Trophoblast cell (in vitro differentiated cells and primary cell): ENCODE data around the gene NEK5.

ENCODE experiments used
- DNase-seq, 2 donors: peaks; one replicate each; pipeline ENCODE4 v3.0.0-alpha.2; 2016
- H2AFZ ChIP-seq: 2 replicates; pipeline ENCODE4 v1.6.1; 2013; ENCODE audit warnings: low read length, moderate library complexity, mild to moderate bottlenecking; ENCODE audit not compliant: insufficient read depth, poor library complexity
- H2AK5ac ChIP-seq: 2 replicates; pipeline ENCODE4 v1.6.1; 2013; ENCODE audit warnings: mild to moderate bottlenecking, low read length
- H2BK120ac ChIP-seq: 2 replicates; pipeline ENCODE4 v1.6.1; 2013; ENCODE audit warnings: low read length, mild to moderate bottlenecking, moderate library complexity; ENCODE audit not compliant: insufficient read depth, poor library complexity
- H2BK12ac ChIP-seq: 2 replicates; pipeline ENCODE4 v1.6.1; 2013; ENCODE audit warnings: mild to moderate bottlenecking, low read length, moderate library complexity
- H2BK5ac ChIP-seq: 2 replicates; pipeline ENCODE4 v1.6.1; 2013; ENCODE audit warnings: low read length, low read depth, moderate library complexity, mild to moderate bottlenecking; ENCODE audit not compliant: poor library complexity
- H3K14ac ChIP-seq: 2 replicates; pipeline ENCODE4 v1.6.1; 2013; ENCODE audit warnings: mild to moderate bottlenecking, low read length
- H3K18ac ChIP-seq: 2 replicates; pipeline ENCODE4 v1.6.1; 2013; ENCODE audit warnings: mild to moderate bottlenecking, low read length
- H3K23ac ChIP-seq: 2 replicates; pipeline ENCODE4 v1.6.1; 2013; ENCODE audit warnings: low read length
- H3K27ac ChIP-seq: 2 replicates; pipeline ENCODE4 v1.5.1; 2013; ENCODE audit warnings: low read depth, mild to moderate bottlenecking, inconsistent platforms, low read length, moderate library complexity
- H3K27me3 ChIP-seq: 2 replicates; pipeline ENCODE4 v1.6.1; 2013; ENCODE audit warnings: inconsistent platforms, mild to moderate bottlenecking, low read length, moderate library complexity; ENCODE audit not compliant: insufficient read depth
- H3K36me3 ChIP-seq, 2 experiments: 1 replicate in 1 of 2; 2 replicates in 1 of 2; pipeline ENCODE4 v1.6.1; 2013; ENCODE audit warnings: low read length in 2 of 2, mild to moderate bottlenecking in 2 of 2, moderate library complexity in 1 of 2; ENCODE audit not compliant: insufficient read depth in 2 of 2, control insufficient read depth in 1 of 2
- H3K4ac ChIP-seq: 2 replicates; pipeline ENCODE4 v1.6.1; 2013; ENCODE audit warnings: low read depth, mild to moderate bottlenecking, low read length, moderate library complexity
- H3K4me1 ChIP-seq, 2 experiments: 1 replicate in 1 of 2; 2 replicates in 1 of 2; pipeline ENCODE4 v1.6.1; 2013; ENCODE audit warnings: low read length in 2 of 2, mild to moderate bottlenecking in 2 of 2, moderate library complexity in 1 of 2; ENCODE audit not compliant: insufficient read depth in 2 of 2, control insufficient read depth in 1 of 2
- H3K4me2 ChIP-seq: 2 replicates; pipeline ENCODE4 v1.6.1; 2013; ENCODE audit warnings: inconsistent platforms, mild to moderate bottlenecking, low read length, moderate library complexity
- H3K4me3 ChIP-seq: 2 replicates; pipeline ENCODE4 v1.5.1; 2013; ENCODE audit warnings: mild to moderate bottlenecking, low read depth, low read length, inconsistent platforms
- H3K79me1 ChIP-seq: one replicate; pipeline ENCODE4 v1.6.1; 2013; ENCODE audit warnings: low read length
- H3K79me2 ChIP-seq: 2 replicates; pipeline ENCODE4 v1.6.1; 2013; ENCODE audit warnings: low read length, mild to moderate bottlenecking; ENCODE audit not compliant: control insufficient read depth, insufficient read depth, poor library complexity
- H3K9ac ChIP-seq: 2 replicates; pipeline ENCODE4 v1.6.1; 2013; ENCODE audit warnings: mild to moderate bottlenecking, low read length
- H3K9me3 ChIP-seq: 2 replicates; pipeline ENCODE4 v1.6.1; 2013; ENCODE audit warnings: low read depth, mild to moderate bottlenecking, control low read depth, inconsistent platforms, low read length; ENCODE audit not compliant: insufficient read depth
- H4K12ac ChIP-seq: 2 replicates; pipeline ENCODE4 v1.6.1; 2013; ENCODE audit warnings: low read depth, mild to moderate bottlenecking, low read length, moderate library complexity
- H4K8ac ChIP-seq: 2 replicates; pipeline ENCODE4 v1.6.1; 2013; ENCODE audit warnings: low read depth, mild to moderate bottlenecking, low read length, moderate library complexity
- H4K91ac ChIP-seq: one replicate; pipeline ENCODE4 v1.6.1; 2013; ENCODE audit warnings: low read depth, mild to moderate bottlenecking, low read length, moderate library complexity
- WGBS: extraction: QIAGEN DNeasy Blood & Tissue Kit; methylation state at CpG from one replicate; pipeline ENCODE4 v1.1.7; 2013; ENCODE audit warnings: missing lambda C conversion rate; ENCODE audit not compliant: insufficient read length, insufficient coverage; ENCODE audit errors: extremely low coverage; 5-methylcytosine and 5-hydroxymethylcytosine counted together

The NEK5 gene

DNA sequence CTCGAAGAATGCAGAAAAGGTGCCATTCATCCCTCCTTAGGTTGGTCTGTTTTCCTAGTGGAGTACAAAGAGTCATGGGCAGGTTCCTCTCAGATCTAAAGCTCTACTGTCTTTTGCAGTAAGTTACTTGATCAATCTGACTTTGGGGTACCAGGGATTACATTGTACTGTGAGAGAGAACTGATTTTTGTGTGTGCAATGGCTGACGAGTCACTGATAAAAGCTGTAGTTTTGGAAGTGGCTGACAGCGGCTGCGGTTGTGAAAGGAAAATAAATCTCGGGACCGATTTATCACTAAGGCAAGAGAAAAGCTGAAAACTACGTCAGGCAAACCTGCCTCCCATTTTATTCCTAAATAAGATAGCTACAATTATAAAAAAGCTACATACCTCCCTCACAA is 77.5 kb downstream of the NEK5 start:
- H2BK120ac ChIP-seq = no peak overlapping the region
- H3K36me3 ChIP-seq = no peaks in the 10 kb centered on the region
- no peak overlapping the region for H4K91ac ChIP-seq
- no peak overlapping the region for H2BK5ac ChIP-seq
- H3K79me1 ChIP-seq = no peaks in the 10 kb centered on the region
- WGBS = no CpG with 5 or more reads among the region's 7 CpGs
- H4K12ac ChIP-seq = no peak overlapping the region
- no peak overlapping the region for H3K4me3 ChIP-seq
- no peak overlapping the region for H3K23ac ChIP-seq
- H3K14ac ChIP-seq = no peak overlapping the region
- H2AFZ ChIP-seq = no peak overlapping the region
- H3K18ac ChIP-seq = no peak overlapping the region
- no peak for DNase-seq
- H3K9ac ChIP-seq = no peak overlapping the region
- no peaks in the 10 kb centered on the region for H3K79me2 ChIP-seq
- no peak overlapping the region for H2AK5ac ChIP-seq
- no peak overlapping the region for H4K8ac ChIP-seq
- peaks cover 0 to 8% of the 10 kb centered on the region in 2 experiments for H3K4me1 ChIP-seq
- no peak overlapping the region for H2BK12ac ChIP-seq
- H3K27me3 ChIP-seq = no peaks in the 10 kb centered on the region
- H3K4me2 ChIP-seq = no peak overlapping the region
- H3K27ac ChIP-seq = no peak overlapping the region
- no peak overlapping the region for H3K4ac ChIP-seq
- H3K9me3 ChIP-seq = no peaks in the 10 kb centered on the region

DNA sequence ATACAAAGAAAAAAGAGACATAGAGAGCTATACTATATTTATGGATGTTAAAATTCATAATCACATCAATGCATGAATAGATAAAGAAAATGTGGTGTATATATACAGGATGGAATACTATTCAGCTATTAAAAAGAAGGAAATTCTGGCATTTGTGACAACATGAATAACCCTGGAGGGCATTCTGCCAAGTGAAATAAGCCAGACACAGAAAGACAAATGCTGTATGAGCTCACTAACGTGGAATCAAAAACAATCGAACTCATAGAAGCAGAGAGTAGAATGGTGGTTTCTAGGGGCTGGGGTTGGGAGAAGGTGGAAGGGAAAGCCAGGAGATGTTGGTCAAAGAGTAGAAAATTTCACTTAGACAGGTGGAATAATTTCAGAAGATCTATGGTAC is 80.4 kb downstream of the NEK5 start:
- no peak for DNase-seq
- no CpG with 5 or more reads among the region's 2 CpGs for WGBS
- Histone ChIP-seq H3K79me2 (no peaks in the 10 kb centered on the region), H2BK12ac (no peak overlapping the region), H3K79me1 (no peaks in the 10 kb centered on the region), H4K12ac (no peak overlapping the region), H2BK120ac (no peak overlapping the region), H2AK5ac (no peak overlapping the region), H3K18ac (no peak overlapping the region), H3K4me3 (no peak overlapping the region), H2AFZ (no peak overlapping the region), H3K4ac (no peak overlapping the region), H3K23ac (no peak overlapping the region), H3K36me3 (no peaks in the 10 kb centered on the region), H3K14ac (no peak overlapping the region), H3K9ac (no peak overlapping the region), H3K4me2 (peak overlapping the region; percentile 27), H4K91ac (no peak overlapping the region), H3K27me3 (no peaks in the 10 kb centered on the region), H3K27ac (no peak overlapping the region), H4K8ac (no peak overlapping the region), H3K9me3 (no peaks in the 10 kb centered on the region), H3K4me1 (peaks cover 0 to 6% of the 10 kb centered on the region in 2 experiments), H2BK5ac (no peak overlapping the region)

DNA sequence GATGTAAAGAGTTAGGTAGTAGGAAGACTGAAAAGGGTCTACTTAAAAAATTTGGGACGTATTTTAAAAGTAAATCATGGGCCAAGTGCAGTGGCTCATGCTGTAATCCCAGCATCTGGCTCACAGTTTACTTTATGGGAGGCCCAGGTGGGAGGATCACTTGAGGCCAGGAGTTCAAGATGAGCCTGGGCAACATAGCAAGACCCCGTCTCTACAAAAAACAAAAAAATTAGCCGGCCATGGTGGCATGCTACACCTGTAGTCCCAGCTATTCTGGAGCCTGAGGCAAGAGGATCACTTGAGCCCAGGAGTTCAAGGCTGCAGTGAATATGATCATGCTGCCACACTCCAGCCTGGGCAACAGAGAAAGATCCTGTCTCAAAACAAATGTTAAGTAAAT is 81.4 kb downstream of the NEK5 start:
- Histone ChIP-seq H3K4me3 (no peak overlapping the region), H3K9ac (no peak overlapping the region), H3K4ac (no peak overlapping the region), H3K9me3 (no peaks in the 10 kb centered on the region), H2BK120ac (no peak overlapping the region), H2AFZ (no peak overlapping the region), H3K36me3 (no peaks in the 10 kb centered on the region), H3K4me1 (peaks cover 0 to 2% of the 10 kb centered on the region in 2 experiments), H3K79me2 (no peaks in the 10 kb centered on the region), H2AK5ac (no peak overlapping the region), H2BK12ac (no peak overlapping the region), H3K14ac (no peak overlapping the region), H3K23ac (no peak overlapping the region), H3K18ac (no peak overlapping the region), H2BK5ac (no peak overlapping the region), H4K8ac (no peak overlapping the region), H3K27me3 (no peaks in the 10 kb centered on the region), H3K4me2 (no peak overlapping the region), H3K79me1 (no peaks in the 10 kb centered on the region), H3K27ac (no peak overlapping the region), H4K12ac (no peak overlapping the region), H4K91ac (no peak overlapping the region)
- no CpG with 5 or more reads among the region's 3 CpGs for WGBS
- no peak for DNase-seq

DNA sequence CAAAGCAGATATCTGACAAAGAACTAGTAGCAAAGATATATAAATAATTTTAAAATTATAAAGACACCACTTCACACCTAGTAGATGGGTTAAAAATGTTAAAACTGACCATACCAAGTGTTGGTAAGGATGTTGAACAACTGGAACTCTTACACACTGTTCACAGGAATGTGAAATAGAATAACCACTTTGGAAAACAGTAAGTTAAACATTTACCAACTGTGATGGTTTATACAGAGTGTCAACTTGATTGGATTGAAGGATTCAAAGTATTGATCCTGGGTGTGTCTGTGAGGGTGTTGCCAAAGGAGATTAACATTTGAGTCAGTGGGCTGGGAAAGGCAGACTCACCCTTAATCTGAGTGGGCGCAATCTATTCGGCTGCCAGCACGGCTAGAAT is 85.2 kb downstream of the NEK5 start:
- Histone ChIP-seq H3K79me2 (no peaks in the 10 kb centered on the region), H3K23ac (no peak overlapping the region), H3K27me3 (no peaks in the 10 kb centered on the region), H2BK12ac (no peak overlapping the region), H3K4me2 (no peak overlapping the region), H3K4me3 (no peak overlapping the region), H3K9me3 (no peaks in the 10 kb centered on the region), H2AFZ (no peak overlapping the region), H2BK120ac (no peak overlapping the region), H4K8ac (no peak overlapping the region), H2AK5ac (no peak overlapping the region), H3K4me1 (no peaks in the 10 kb centered on the region), H3K27ac (no peak overlapping the region), H3K9ac (no peak overlapping the region), H3K4ac (no peak overlapping the region), H2BK5ac (no peak overlapping the region), H3K14ac (no peak overlapping the region), H3K18ac (no peak overlapping the region), H3K36me3 (no peaks in the 10 kb centered on the region), H4K12ac (no peak overlapping the region), H4K91ac (no peak overlapping the region), H3K79me1 (no peaks in the 10 kb centered on the region)
- no peak for DNase-seq
- no CpG with 5 or more reads among the region's 3 CpGs for WGBS
